ENCODE measurements around the gene PLCL2. TPM values are rescaled to one million over a fixed set of nuclear protein-coding genes. Genes with fewer than 3 reads are reported as not detected.

Gene PLCL2
- total and polyA plus RNA-seq, 11 donors = 10.4 to 80.9 (median 53.0) TPM

- H3K4me3 ChIP-seq = no peak overlapping the region
- H3K36me3 ChIP-seq = no peaks in the 10 kb centered on the region
- ATAC-seq = no peak
- no peak for DNase-seq
- no peaks in the 10 kb centered on the region for H3K9me3 ChIP-seq
- TF ChIP-seq CTCF (IDR thresholded peaks at IDR 0.05) = no peak
- no peak for TF ChIP-seq POLR2A (IDR thresholded peaks at IDR 0.05)
- H3K27ac ChIP-seq = no peak overlapping the region
- no peaks in the 10 kb centered on the region for H3K27me3 ChIP-seq
- intact Hi-C loops (cut with DNase I) = no loop called here
- 72 to 86% (median 79%) methylated on average over 6 of the region's 6 CpGs for WGBS, 4 donors
- peaks cover 0 to 92% (median 48%) of the 10 kb centered on the region in 12 donors for H3K4me1 ChIP-seq
These were observed 52.6 kb downstream of the PLCL2 start for GRCh38 chr3:16937326-16937845.

GRCh38 chr3:16940769-16941700 is 56.3 kb downstream of the PLCL2 start:
- H3K27me3 ChIP-seq = no peaks in the 10 kb centered on the region
- H3K4me1 ChIP-seq = peaks cover 0 to 82% (median 43%) of the 10 kb centered on the region in 12 donors
- ATAC-seq = peak in 3 of 4 donors; percentile 51 to 73 (median 60)
- H3K27ac ChIP-seq = peak overlapping the region in 9 of 12 donors; percentile 4 to 56 (median 33)
- no peak for DNase-seq
- no peaks in the 10 kb centered on the region for H3K36me3 ChIP-seq
- H3K4me3 ChIP-seq = no peak overlapping the region
- TF ChIP-seq CTCF (IDR thresholded peaks at IDR 0.05) = no peak
- no peak for TF ChIP-seq POLR2A (IDR thresholded peaks at IDR 0.05)
- WGBS, 4 donors = 55 to 66% (median 63%) methylated on average over 7 of the region's 7 CpGs
- intact Hi-C loops (cut with DNase I) = loop anchor here in 2 of 10 donors (5.0 kb wide), 2 partner anchors 34 to 59 kb away; partner anchors contain the start of gene PLCL2 (in 1 of the 2)
- H3K9me3 ChIP-seq = no peaks in the 10 kb centered on the region

GRCh38 chr3:16942955-16943354 is 58.2 kb downstream of the PLCL2 start:
- TF ChIP-seq CTCF (IDR thresholded peaks at IDR 0.05) (no peak), POLR2A (IDR thresholded peaks at IDR 0.05) (no peak)
- DNase-seq (no peak), ATAC-seq (no peak)
- Histone ChIP-seq H3K4me1 (peaks cover 0 to 68% (median 34%) of the 10 kb centered on the region in 12 donors), H3K27ac (peak overlapping the region in 1 of 12 donors; percentile 1), H3K36me3 (no peaks in the 10 kb centered on the region), H3K4me3 (no peak overlapping the region), H3K9me3 (no peaks in the 10 kb centered on the region), H3K27me3 (no peaks in the 10 kb centered on the region)
- intact Hi-C loops (cut with DNase I) = loop anchor here in 2 of 10 donors (5.0 kb wide), 2 partner anchors 36 to 61 kb away; partner anchors contain the start of gene PLCL2 (in 1 of the 2)
- 29 to 44% (median 32%) methylated on average over 1 of the region's 1 CpG for WGBS, 4 donors

- no peaks in the 10 kb centered on the region for H3K9me3 ChIP-seq
- no peak overlapping the region for H3K4me3 ChIP-seq
- intact Hi-C loops (cut with DNase I) = loop anchor here in 2 of 10 donors (5.0 kb wide), 2 partner anchors 37 to 62 kb away; partner anchors contain the start of gene PLCL2 (in 1 of the 2)
- peaks cover 0 to 62% (median 31%) of the 10 kb centered on the region in 12 donors for H3K4me1 ChIP-seq
- DNase-seq = no peak
- H3K27me3 ChIP-seq = no peaks in the 10 kb centered on the region
- ATAC-seq = no peak
- TF ChIP-seq POLR2A (IDR thresholded peaks at IDR 0.05) = no peak
- no peak for TF ChIP-seq CTCF (IDR thresholded peaks at IDR 0.05)
- no peaks in the 10 kb centered on the region for H3K36me3 ChIP-seq
- H3K27ac ChIP-seq = no peak overlapping the region
These were observed 59.1 kb downstream of the PLCL2 start for GRCh38 chr3:16943857-16944256.
